ENCODE results near the gene NT5C3A. TPM values are rescaled to one million over a fixed set of nuclear protein-coding genes. Genes with fewer than 3 reads are reported as not detected.

The NT5C3A gene
- 27.7 and 30.1 TPM in 2 replicates for total RNA-seq

GRCh38 chr7:33062023-33062781 lies at the start of gene NT5C3A:
Gene NT5C3A, minus strand, starts transcription at chr7:33062776. Its CDS starts 71 bp downstream, at chr7:33062705.

GRCh38 chr7:33109005-33109757 lies 46.6 kb upstream of the NT5C3A start, which contains the start of gene RP9:
Gene RP9, minus strand, starts transcription at chr7:33109404. Its CDS starts 32 bp downstream, at chr7:33109372.

Small RNA genes within 50 kb of the gene (small RNA-seq; reads per million reads assigned to genes)
- gene RN7SL505P (not detected), gene RNU6-388P (not detected), gene RPS29P14 (not detected)

Other genes starting within 250 kb of the NT5C3A start
- 35.1 and 43.0 TPM in 2 replicates for gene KBTBD2, start 171.0 kb downstream of the NT5C3A start, total RNA-seq
- 296 and 300 TPM in 2 replicates for gene FKBP9, start 105.3 kb downstream of the NT5C3A start, total RNA-seq
- 5.9 and 6.1 TPM in 2 replicates for gene RP9, start 46.6 kb upstream of the NT5C3A start, total RNA-seq
- gene BBS9, start 66.8 kb upstream of the NT5C3A start, total RNA-seq, result 25.3 and 31.7 TPM in 2 replicates